Inflammatory macrophage treated with lipopolysaccharide for 4 hours (primary cell): ENCODE measurements around the gene PIK3C2A.

Experiments used
- DNase-seq: peaks from one replicate; pipeline ENCODE4 v3.0.0-alpha.2; 2020

PIK3C2A gene

DNA sequence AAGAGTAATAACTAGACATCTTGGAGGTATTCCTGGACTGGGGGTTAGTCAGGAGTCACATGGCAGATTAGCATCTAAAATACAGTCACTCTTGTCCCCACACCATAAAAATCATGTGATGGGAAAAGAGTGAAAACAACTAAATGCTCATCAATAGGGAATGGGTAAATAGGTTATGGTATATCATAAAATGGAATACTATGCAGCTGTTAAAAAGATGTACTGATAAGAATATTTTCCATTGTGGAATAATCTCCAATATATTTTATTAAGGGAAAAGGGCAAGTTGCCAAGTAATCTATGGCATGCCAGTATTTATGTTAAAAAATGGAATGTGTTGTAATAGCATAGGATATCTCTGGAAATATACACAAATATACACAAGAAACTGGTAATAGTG lies 6.6 kb upstream of the PIK3C2A start:
- no peak for DNase-seq

GRCh38 chr11:17211286-17211685 lies 3.5 kb upstream of the PIK3C2A start:
- DNase-seq: peak; percentile 22

GRCh38 chr11:17209939-17210245 lies 2.1 kb upstream of the PIK3C2A start:
- DNase-seq: no peak

GRCh38 chr11:17208257-17208999 lies 642 bp upstream of the PIK3C2A start:
- DNase-seq: peak; percentile 21

DNA sequence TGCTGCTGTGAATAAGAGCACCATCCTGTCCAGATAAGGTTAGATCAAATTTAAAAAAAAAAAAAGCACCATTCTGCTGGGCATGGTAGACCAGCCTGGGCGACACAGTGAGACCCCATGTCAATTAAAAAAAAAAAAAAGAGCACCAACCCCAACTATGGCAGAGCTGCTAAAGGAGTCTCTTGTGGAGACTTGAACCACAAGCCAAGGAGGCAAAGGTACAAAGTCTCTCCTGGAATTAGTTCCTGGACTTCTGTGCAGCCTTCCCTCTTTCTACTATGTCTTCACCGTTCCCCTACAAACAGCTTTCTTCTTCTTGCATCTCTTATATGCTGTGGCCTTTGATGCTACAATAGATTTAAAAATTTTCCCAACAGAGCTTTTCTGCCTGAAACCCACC lies 1.3 kb downstream of the PIK3C2A start:
- DNase-seq: no peak

GRCh38 chr11:17197431-17197898 lies 10.3 kb downstream of the PIK3C2A start:
- DNase-seq: no peak

- no peak for DNase-seq
Measured at GRCh38 chr11:17188675-17189074, 19.1 kb downstream of the PIK3C2A start.

GRCh38 chr11:17186932-17187692 lies 20.7 kb downstream of the PIK3C2A start:
- DNase-seq: no peak

GRCh38 chr11:17185938-17186337 lies 21.8 kb downstream of the PIK3C2A start:
- no peak for DNase-seq

DNA sequence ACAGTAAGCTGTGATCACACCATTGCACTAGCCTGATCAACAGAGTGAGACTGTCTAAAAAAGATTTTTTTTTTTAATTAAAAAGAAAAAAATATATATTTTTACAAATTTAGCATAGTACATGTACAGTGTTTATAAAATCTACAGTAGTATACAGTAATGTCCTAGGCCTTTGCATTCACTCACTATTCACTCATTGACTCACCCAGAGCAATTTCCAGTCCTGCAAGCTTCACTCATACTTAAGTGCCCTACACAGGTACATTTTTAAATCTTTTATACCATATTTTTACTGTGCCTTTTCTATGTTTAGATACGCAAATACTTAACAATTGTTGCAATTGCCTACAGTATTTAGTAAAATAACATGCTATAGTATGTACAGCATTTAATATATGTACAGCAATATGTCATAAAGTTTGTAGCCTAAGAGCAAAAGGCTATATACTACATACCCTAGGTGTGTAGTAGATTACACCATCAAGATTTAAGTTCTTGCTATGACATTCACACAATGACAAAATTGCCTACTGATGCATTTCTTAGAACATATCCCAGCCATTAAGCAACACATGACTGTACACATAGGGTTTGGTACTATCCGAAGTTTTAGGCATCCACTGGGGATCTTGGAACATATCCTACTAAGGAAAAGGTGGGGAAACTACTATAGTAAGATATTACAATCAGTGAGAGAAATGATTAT lies 22.8 kb downstream of the PIK3C2A start:
- no peak for DNase-seq

DNA sequence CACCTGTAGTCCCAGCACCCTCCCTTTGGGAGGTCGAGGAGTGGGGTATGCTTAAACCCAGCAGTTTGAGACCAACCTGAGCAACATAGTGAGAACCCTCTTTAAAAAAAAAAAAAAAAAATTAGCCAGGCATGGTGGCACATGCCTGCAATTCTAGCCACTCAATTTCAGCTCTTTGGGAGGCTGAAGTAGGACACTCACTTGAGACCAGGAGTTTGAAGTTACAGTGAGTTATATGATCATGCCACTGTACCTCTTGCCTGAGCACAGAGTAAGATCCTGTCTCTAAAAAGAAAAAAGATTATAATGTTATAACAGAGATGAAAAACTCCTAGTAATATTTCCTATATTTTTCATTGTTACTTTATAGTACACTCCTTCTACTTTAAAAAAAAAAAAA lies 23.9 kb downstream of the PIK3C2A start:
- no peak for DNase-seq

DNA sequence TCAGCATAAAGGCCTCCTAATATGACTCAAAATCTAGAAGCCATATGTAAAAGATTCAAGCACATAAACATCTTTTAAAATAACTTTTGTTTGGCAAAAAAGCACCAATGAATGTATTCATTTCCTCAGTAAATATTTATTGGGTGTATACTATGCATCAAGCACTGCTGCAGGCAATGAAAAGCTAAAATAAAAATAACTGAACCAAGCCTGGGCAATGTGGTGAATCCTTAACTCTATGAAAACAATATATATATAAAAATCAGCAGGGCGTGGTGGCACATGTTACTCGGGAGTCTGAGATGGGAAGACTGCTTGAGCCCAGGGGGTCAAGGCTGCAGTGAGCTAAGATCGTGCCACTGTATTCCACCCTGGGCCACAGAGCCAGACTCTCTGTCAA lies 27.8 kb downstream of the PIK3C2A start:
- no peak for DNase-seq

- no peak for DNase-seq
Measured at GRCh38 chr11:17173332-17173731, 34.5 kb downstream of the PIK3C2A start.

DNA sequence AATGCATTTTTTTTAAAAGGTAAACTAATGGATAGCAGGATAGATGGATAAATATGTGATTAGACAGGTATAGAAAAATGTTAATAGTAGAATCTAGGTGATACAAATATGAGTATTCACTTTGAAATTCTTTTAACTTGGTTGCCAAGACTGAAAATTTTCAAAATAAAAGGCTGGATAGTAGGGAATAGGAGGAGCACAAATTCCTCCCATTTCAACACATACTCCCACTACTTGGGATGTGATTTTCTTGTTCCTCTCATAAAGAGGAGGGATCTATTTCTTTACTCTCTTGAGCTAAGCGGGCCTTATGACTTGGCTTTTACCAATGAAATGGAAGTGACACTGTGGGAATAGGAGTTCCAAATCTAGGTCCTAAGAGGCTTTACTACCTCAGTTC lies 35.9 kb downstream of the PIK3C2A start:
- DNase-seq: no peak

GRCh38 chr11:17171343-17171742 lies 36.4 kb downstream of the PIK3C2A start:
- DNase-seq: no peak

DNA sequence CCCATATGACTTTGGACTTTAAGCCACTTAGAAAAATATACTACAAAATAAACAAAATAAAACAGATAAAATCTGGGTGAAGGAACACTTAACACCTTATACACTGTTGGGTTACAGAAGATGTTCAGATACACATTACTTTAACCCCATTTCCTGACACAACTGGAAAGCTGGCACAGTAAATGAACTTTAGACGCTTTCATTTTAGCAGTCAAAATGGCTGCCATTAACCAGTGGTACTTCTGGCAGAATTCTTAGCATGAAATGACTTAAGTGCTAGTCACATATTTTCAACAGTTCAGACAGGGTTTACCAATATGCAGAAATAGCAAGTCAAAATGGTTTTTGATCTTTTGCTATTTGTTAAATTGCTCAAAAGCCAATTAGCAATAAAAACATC lies 37.9 kb downstream of the PIK3C2A start:
- DNase-seq: no peak

GRCh38 chr11:17165247-17165890 lies 42.4 kb downstream of the PIK3C2A start:
- no peak for DNase-seq

- peak; percentile 48 for DNase-seq
Measured at GRCh38 chr11:17164361-17165246, 43.2 kb downstream of the PIK3C2A start.

DNA sequence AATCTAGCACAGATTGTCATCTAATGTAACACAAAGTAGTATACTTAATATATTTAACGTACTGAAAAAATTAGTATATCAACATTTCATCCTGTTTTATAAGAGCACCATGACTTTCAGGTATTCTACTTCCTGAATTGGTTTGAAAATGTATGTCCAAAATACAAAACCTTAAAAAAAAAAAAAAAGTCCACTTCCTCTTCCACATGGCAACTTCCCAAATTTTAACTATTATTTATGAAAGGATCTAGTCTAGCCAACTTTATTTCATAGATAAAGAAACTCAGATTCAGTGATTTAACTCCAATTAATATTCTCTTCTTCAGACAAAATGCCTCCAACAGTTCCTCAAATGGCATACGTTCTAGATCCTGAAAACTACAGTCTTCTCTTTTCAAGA lies 44.0 kb downstream of the PIK3C2A start:
- DNase-seq: peak; percentile 30

DNA sequence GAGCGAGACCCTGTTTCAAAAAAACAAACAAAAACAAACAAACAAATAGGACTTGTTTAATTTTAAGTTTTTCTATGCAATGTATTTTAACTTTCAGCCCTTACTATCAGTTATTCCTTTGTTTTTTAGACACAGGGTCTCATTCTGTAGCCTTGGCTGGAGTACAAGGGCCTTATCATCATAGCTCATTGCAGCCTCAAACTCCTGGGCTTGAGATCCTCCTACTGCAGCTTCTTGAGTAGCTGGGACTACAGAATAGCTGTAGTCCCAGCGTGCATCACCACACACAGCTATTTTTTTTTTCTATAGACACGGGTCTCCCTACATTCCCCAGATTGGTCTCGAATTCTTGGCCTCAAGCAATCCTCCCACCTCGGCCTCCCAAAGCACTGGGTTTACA lies 44.5 kb downstream of the PIK3C2A start:
- no peak for DNase-seq

DNA sequence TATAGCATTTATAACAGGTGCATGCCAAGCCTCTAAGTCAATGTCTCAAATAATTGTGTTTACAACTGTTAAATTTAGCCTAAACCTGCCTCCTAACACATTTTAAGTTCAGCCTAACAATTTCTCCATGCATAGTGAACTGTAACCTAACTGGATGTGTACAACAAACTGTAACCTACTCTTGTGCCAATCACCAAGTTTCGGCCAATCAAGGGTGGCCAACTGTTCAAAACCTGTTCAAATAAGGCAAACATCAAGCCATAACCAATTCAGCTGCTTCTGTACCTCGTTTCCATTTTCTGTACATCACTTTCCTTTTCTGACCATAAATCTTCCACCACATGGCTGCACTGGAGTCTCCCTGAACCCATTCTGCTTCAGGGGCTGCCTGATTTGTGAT lies 45.4 kb downstream of the PIK3C2A start:
- DNase-seq: no peak

DNA sequence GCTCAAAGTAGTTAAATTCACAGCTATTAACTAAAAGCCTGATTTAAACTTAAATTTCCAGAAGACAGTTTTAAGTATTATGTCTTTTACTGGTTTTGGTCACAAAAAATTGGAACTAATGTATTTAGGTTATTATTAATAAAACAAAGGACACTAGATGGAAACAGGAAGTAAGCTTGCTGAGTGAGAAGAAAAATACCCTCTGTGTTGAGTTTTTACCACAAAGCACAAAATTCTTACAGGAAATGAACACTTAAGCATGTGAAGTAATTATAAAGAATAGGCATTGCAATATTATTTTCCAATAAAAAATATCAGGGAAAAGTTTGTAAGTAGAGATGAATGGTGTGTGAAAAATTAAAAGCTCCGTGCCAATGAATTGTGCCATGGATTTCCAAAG lies 46.3 kb downstream of the PIK3C2A start:
- DNase-seq: peak; percentile 49
